Neural progenitor cell (in vitro differentiated cells): ENCODE results near the gene SMC3. TPM values are rescaled to one million over a fixed set of nuclear protein-coding genes. Genes with fewer than 3 reads are reported as not detected.

Experiments
- DNase-seq: peaks from one replicate; pipeline ENCODE4 v3.0.0-alpha.2; 2016; ENCODE audit warnings: low spot score
- H2AFZ ChIP-seq: fragments of 200-600 bp; sonication (generic); replicated peaks from 2 replicates; pipeline ENCODE4 v1.6.1; 2016; ENCODE audit warnings: antibody characterized with exemption
- H3F3A ChIP-seq: fragments of 200-600 bp; sonication (generic); 2 replicates; pipeline ENCODE4 v1.6.1; 2016; ENCODE audit warnings: antibody characterized with exemption, low read depth
- H3K27ac ChIP-seq: fragments of 200-600 bp; sonication (generic); 2 replicates; pipeline ENCODE4 v1.5.1; 2016; ENCODE audit warnings: mild to moderate bottlenecking
- H3K27me3 ChIP-seq: fragments of 200-600 bp; sonication (generic); 2 replicates; pipeline ENCODE4 v1.6.1; 2016; ENCODE audit warnings: mild to moderate bottlenecking, moderate library complexity
- H3K36me3 ChIP-seq: fragments of 200-600 bp; sonication (generic); 2 replicates; pipeline ENCODE4 v1.5.1; 2016
- H3K4me1 ChIP-seq: fragments of 200-600 bp; sonication (generic); 2 replicates; pipeline ENCODE4 v1.6.1; 2016; ENCODE audit warnings: mixed run types
- H3K4me2 ChIP-seq: fragments of 200-600 bp; sonication (generic); 2 replicates; pipeline ENCODE4 v1.6.1; 2016
- H3K4me3 ChIP-seq: fragments of 200-600 bp; sonication (generic); 2 replicates; pipeline ENCODE4 v1.5.1; 2016
- H3K79me2 ChIP-seq: fragments of 200-600 bp; sonication (generic); 2 replicates; pipeline ENCODE4 v1.6.1; 2016; ENCODE audit warnings: low read depth
- H3K9ac ChIP-seq: fragments of 200-600 bp; sonication (generic); 2 replicates; pipeline ENCODE4 v1.6.1; 2016
- H3K9me3 ChIP-seq: fragments of 200-600 bp; sonication (generic); 2 replicates; pipeline ENCODE4 v1.5.1; 2016; ENCODE audit warnings: low read depth
- H4K20me1 ChIP-seq: fragments of 200-600 bp; sonication (generic); 2 replicates; pipeline ENCODE4 v1.6.1; 2016; ENCODE audit warnings: low read depth
- H3K27ac Mint-ChIP-seq: 3 replicates; pipeline ENCODE4 v1.8.0; 2021; ENCODE audit warnings: mixed read lengths
- H3K27me3 Mint-ChIP-seq: 2 replicates; pipeline ENCODE4 v1.8.0; 2022; ENCODE audit warnings: low read depth, mild to moderate bottlenecking, inconsistent platforms, moderate library complexity, mixed read lengths; ENCODE audit not compliant: insufficient read depth
- H3K36me3 Mint-ChIP-seq: 3 replicates; pipeline ENCODE4 v1.8.0; 2021; ENCODE audit warnings: mixed read lengths
- H3K4me1 Mint-ChIP-seq: 3 replicates; pipeline ENCODE4 v1.8.0; 2021; ENCODE audit warnings: mixed read lengths
- H3K4me3 Mint-ChIP-seq: 3 replicates; pipeline ENCODE4 v1.8.0; 2021; ENCODE audit warnings: mild to moderate bottlenecking, moderate library complexity, mixed read lengths
- H3K9me3 Mint-ChIP-seq: 3 replicates; pipeline ENCODE4 v1.8.0; 2020; ENCODE audit warnings: mixed read lengths
- CTCF ChIP-seq: fragments of 200-600 bp; sonication (generic); IDR thresholded peaks from 2 replicates; pipeline ENCODE4 v1.5.1; 2017; ENCODE audit warnings: antibody characterized with exemption, mild to moderate bottlenecking
- EZH2 ChIP-seq: fragments of 200-600 bp; sonication (generic); IDR thresholded peaks from 2 replicates; pipeline ENCODE4 v1.6.1; 2017; ENCODE audit warnings: antibody characterized with exemption, mild to moderate bottlenecking, moderate library complexity
- EZH2phosphoT487 ChIP-seq: fragments of 200-600 bp; sonication (generic); IDR thresholded peaks from 2 replicates; pipeline ENCODE4 v1.6.1; 2017; ENCODE audit warnings: antibody characterized with exemption
- total RNA-seq: library from RNA; depleted of rRNA; stranded (reverse); fragments of >200 nt; gene quantifications from 2 replicates; pipeline ENCODE4 v1.2.3, GENCODE V29; 2015; ENCODE audit warnings: low replicate concordance

Gene SMC3
- total RNA-seq, 1 donor from 2014 or later: 109 TPM

GRCh38 chr10:110571093-110571743 is 3.7 kb downstream of the SMC3 start:
- Histone ChIP-seq H3K9me3 (no peaks in the 10 kb centered on the region), H3K4me3 (no peak overlapping the region), H3K4me2 (peak overlapping the region; percentile 40), H3K79me2 (peaks cover 87% of the 10 kb centered on the region), H4K20me1 (peaks cover 77% of the 10 kb centered on the region), H3K4me1 (peaks cover 38% of the 10 kb centered on the region), H3F3A (peaks cover 9% of the 10 kb centered on the region), H3K27ac (no peak overlapping the region), H2AFZ (no peak overlapping the region), H3K36me3 (peaks cover 12% of the 10 kb centered on the region), H3K27me3 (no peaks in the 10 kb centered on the region), H3K9ac (no peak overlapping the region)
- Mint-ChIP-seq H3K4me3 (no peak overlapping the region), H3K9me3 (no peaks in the 10 kb centered on the region), H3K27me3 (peaks cover 2% of the 10 kb centered on the region), H3K27ac (no peak overlapping the region), H3K36me3 (peaks cover 10% of the 10 kb centered on the region), H3K4me1 (peaks cover 44% of the 10 kb centered on the region)
- DNase-seq: no peak
- TF ChIP-seq EZH2 (no peak), EZH2phosphoT487 (no peak), CTCF (no peak)

- no peaks in the 10 kb centered on the region for H3F3A ChIP-seq
- Mint-ChIP-seq H3K9me3 (no peaks in the 10 kb centered on the region), H3K4me1 (peaks cover 35% of the 10 kb centered on the region), H3K27ac (no peak overlapping the region), H3K27me3 (peaks cover 2% of the 10 kb centered on the region), H3K36me3 (peaks cover 12% of the 10 kb centered on the region), H3K4me3 (no peak overlapping the region)
- peaks cover 84% of the 10 kb centered on the region for H4K20me1 ChIP-seq
- H3K27me3 ChIP-seq: no peaks in the 10 kb centered on the region
- H2AFZ ChIP-seq: no peak overlapping the region
- peaks cover 100% of the 10 kb centered on the region for H3K79me2 ChIP-seq
- H3K27ac ChIP-seq: no peak overlapping the region
- no peak overlapping the region for H3K4me2 ChIP-seq
- no peak for DNase-seq
- H3K9me3 ChIP-seq: no peaks in the 10 kb centered on the region
- peaks cover 38% of the 10 kb centered on the region for H3K4me1 ChIP-seq
- H3K36me3 ChIP-seq: peaks cover 27% of the 10 kb centered on the region
- TF ChIP-seq EZH2 (no peak), EZH2phosphoT487 (no peak), CTCF (no peak)
- H3K9ac ChIP-seq: no peak overlapping the region
- H3K4me3 ChIP-seq: no peak overlapping the region
Observed at GRCh38 chr10:110572862-110573261, 5.4 kb downstream of the SMC3 start.

- H3K27ac ChIP-seq: no peak overlapping the region
- Mint-ChIP-seq H3K27me3 (no peaks in the 10 kb centered on the region), H3K27ac (peak overlapping the region; percentile 16), H3K9me3 (no peaks in the 10 kb centered on the region), H3K4me1 (peaks cover 25% of the 10 kb centered on the region), H3K36me3 (peaks cover 25% of the 10 kb centered on the region), H3K4me3 (no peak overlapping the region)
- DNase-seq: no peak
- H3K36me3 ChIP-seq: peaks cover 40% of the 10 kb centered on the region
- no peak overlapping the region for H3K9ac ChIP-seq
- H3K4me3 ChIP-seq: no peak overlapping the region
- peaks cover 31% of the 10 kb centered on the region for H3K4me1 ChIP-seq
- no peaks in the 10 kb centered on the region for H3F3A ChIP-seq
- TF ChIP-seq CTCF (no peak), EZH2phosphoT487 (no peak), EZH2 (no peak)
- no peaks in the 10 kb centered on the region for H3K27me3 ChIP-seq
- peaks cover 94% of the 10 kb centered on the region for H3K79me2 ChIP-seq
- H4K20me1 ChIP-seq: peaks cover 69% of the 10 kb centered on the region
- H2AFZ ChIP-seq: no peak overlapping the region
- H3K9me3 ChIP-seq: no peaks in the 10 kb centered on the region
- H3K4me2 ChIP-seq: no peak overlapping the region
Observed at GRCh38 chr10:110574420-110574819, 6.9 kb downstream of the SMC3 start.
